HG03378 (cell line): ENCODE measurements around the gene GTF3C2.

Source experiments
- ATAC-seq: cut with Tn5 transposase; IDR thresholded peaks from one replicate; pipeline ENCODE4 v1.9.1; 2021; ENCODE audit warnings: mild to moderate bottlenecking, moderate library complexity; ENCODE audit not compliant: unreplicated experiment

Gene GTF3C2

GRCh38 chr2:27298391-27299080 is 58.0 kb downstream of the GTF3C2 start:
- no peak for ATAC-seq

GRCh38 chr2:27297195-27297594 is 59.4 kb downstream of the GTF3C2 start:
- ATAC-seq = no peak

DNA sequence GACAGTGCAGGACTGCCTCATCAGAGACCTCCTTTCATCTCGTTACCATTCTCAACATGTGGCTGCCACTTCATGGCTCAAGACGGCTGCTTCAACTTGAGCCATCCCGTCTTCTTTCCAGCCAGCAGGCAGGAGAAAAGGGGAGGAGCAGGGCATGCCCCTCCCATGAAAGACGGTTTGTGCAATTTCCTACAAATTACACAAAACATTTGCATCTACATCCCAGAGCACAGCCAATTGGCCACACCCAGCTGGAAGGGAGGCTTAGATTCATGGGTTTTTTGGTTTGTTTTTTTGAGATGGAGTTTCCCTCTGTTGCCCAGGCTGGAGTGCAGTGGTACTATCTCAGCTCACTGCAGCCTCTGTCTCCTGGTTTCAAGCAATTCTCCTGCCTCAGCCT is 60.1 kb downstream of the GTF3C2 start:
- ATAC-seq = no peak

DNA sequence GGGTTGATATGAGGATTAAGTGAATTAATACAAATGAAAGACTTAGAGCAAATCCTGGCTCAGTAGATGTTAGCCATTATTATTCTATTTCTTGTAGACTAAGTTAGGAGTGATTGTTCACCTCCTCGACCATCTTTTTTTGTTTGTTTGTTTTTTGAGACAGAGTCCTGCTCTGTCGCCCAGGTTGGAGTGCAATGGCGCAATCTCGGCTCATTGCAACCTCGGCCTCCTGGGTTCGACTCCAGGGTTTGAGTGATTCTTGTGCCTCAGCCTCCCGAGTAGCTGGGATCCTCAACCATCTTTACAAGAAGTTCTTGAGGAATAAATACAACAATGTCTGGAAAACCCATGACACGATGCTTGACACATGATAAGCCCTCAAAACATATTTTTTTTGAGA is 61.6 kb downstream of the GTF3C2 start:
- no peak for ATAC-seq

- no peak for ATAC-seq
Measured at GRCh38 chr2:27291865-27292264, 64.7 kb downstream of the GTF3C2 start.

DNA sequence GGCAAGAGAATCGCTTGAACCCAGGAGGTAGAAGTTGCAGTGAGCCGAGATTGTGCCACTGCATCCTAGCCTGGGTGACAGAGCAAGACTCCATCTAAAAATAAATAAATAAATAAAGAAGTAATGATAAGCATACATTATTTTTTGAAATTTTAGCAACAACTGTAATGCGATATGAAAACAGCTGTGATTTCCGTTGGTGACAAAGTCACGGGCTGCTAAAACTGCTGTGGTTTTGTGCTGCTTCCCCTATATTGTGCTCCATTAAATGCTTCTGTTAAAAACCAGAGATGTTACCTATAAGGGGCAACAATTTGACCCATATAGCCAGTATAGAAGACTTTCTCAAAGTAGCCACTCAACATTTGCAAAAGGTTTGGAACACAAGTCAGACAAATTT is 66.0 kb downstream of the GTF3C2 start:
- ATAC-seq = no peak

GRCh38 chr2:27288610-27289009 is 68.0 kb downstream of the GTF3C2 start:
- no peak for ATAC-seq

- ATAC-seq = no peak
Measured at GRCh38 chr2:27285481-27285880, 71.1 kb downstream of the GTF3C2 start.

DNA sequence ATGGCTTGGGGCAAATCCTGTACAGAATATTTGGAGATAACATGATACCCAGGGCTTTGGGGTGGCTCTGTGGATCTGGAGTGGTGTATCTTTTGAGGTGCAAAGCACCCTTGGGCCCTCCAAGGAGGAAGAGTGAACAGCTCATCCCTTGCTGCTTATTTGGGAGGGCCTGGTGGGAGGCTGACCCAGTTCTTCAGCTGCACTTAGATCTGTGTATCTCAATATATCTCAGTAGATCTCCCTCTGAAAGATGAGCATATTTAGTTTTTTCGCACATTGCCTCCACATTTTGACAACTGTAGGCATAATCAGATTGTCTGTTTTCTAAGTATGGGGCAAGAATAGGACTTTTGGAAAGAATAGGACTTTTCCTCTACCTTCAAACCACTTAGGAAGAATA is 71.6 kb downstream of the GTF3C2 start:
- no peak for ATAC-seq

GRCh38 chr2:27282892-27283291 is 73.7 kb downstream of the GTF3C2 start:
- no peak for ATAC-seq

- no peak for ATAC-seq
Measured at GRCh38 chr2:27281855-27282559, 74.6 kb downstream of the GTF3C2 start, which contains the start of gene TRIM54. TSS of gene TRIM54 (plus strand) at chr2:27282429. CDS start at chr2:27282732, 303 bp downstream.

DNA sequence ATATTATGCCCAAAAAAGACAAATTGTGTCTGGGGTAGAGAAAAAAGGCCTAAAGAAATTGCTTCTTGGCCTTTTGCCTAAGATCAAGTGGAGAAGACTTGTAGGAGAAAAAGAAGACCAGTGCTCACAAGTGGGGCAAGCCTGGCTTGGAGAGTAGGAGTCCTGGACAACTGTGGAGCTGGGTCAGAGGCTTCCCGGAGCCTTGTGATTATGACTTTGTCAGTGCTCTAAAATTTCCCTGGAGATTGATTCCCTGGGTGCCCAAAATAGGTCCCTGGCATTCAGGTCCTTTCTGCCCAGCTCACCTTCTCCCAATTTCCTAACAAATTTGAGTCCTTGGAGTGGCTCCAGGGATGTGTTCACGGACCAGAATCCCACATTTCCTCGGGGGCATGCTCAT is 75.1 kb downstream of the GTF3C2 start:
- no peak for ATAC-seq

DNA sequence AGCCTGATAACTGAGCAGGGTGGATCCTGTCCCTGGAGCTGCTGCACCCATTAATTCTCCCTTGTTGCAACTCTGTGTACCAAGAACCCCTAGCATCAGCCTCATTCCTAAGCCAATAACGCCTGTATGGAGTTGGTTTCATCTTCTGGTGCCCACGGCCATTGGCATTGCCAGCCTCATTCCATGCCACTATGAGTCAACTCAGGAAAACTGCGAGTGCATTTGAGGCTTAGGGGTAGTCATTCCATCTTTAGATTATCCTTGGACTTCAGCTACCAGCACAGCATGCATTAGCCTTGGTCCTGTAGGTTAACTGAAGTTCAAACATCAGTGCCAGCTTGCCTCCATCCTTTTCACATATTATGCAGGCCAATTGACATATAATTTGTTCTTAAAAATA is 75.7 kb downstream of the GTF3C2 start:
- no peak for ATAC-seq

DNA sequence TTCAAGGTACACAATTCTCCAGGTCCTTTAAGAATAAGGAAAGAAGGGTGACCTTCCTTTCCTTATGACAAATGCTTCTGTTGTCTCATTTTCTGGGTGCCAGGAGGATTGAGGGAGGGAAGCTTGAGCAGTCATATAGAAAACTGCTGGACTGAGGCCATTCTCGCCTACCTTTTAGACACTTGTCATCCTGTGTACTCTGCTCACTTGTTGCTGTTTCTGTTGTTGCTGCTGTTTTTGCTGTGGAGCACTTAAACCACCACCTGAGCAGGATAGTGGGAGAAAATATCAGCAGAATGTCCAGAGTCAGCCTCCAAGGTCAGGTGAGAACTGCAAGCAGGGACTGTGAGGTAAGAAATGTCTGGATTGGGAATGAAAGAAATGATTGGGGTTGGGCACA is 78.6 kb downstream of the GTF3C2 start:
- no peak for ATAC-seq
